Panc1 (cell line): ENCODE measurements around the gene ZCCHC7. TPM values are rescaled to one million over a fixed set of nuclear protein-coding genes. Genes with fewer than 3 reads are reported as not detected.

ENCODE experiments used
- ATAC-seq: fragments of 200-7000 bp; cut with Tn5 transposase; 2 replicates; pipeline ENCODE4 v1.9.1; 2020; ENCODE audit warnings: mild to moderate bottlenecking, moderate library complexity
- BruUV-seq: library from RNA; stranded (reverse); fragments of 400-500 nt; replicated peaks from 2 replicates; lab custom pipeline; 2021; lab: Mats Ljungman, UMichigan
- CTCF ChIA-PET: fragments of 300-600 bp; sonication (Branson Sonifier 250); formaldehyde crosslinking; loops from one replicate; lab custom pipeline; 2022; ENCODE audit warnings: antibody characterized with exemption; lab: Charles Lee
- POLR2A ChIA-PET: fragments of 300-600 bp; sonication (Branson Sonifier 250); formaldehyde crosslinking; loops from one replicate; lab custom pipeline; 2022; ENCODE audit warnings: antibody characterized with exemption; lab: Charles Lee
- DNase-seq: peaks from one replicate; pipeline ENCODE4 v3.0.0-alpha.2; 2010; ENCODE audit warnings: low read depth, low spot score
- H3K27ac ChIP-seq: 2 replicates; pipeline ENCODE4 v1.5.1; 2011; ENCODE audit warnings: mild to moderate bottlenecking, low read length, inconsistent platforms
- H3K27me3 ChIP-seq: fragments of 200-500 bp; sonication (Bioruptor generic); 2 replicates; pipeline ENCODE4 v1.6.0; 2014; ENCODE audit warnings: low read length, inconsistent platforms; ENCODE audit not compliant: control insufficient read depth, insufficient read depth
- H3K36me3 ChIP-seq: fragments of 200-500 bp; sonication (Bioruptor generic); 2 replicates; pipeline ENCODE4 v1.5.1; 2014; ENCODE audit warnings: inconsistent platforms, mild to moderate bottlenecking, low read length, moderate library complexity; ENCODE audit not compliant: control insufficient read depth, insufficient read depth
- H3K4me1 ChIP-seq: 2 replicates; pipeline ENCODE4 v1.5.1; 2011; ENCODE audit warnings: inconsistent platforms, mild to moderate bottlenecking, low read length, moderate library complexity; ENCODE audit not compliant: control insufficient read depth, insufficient read depth
- H3K4me3 ChIP-seq, 2 experiments: 2 replicates each; pipeline ENCODE4 v1.5.1; 2011 to 2012; ENCODE audit warnings: low read depth in 2 of 2, low read length in 2 of 2, mild to moderate bottlenecking in 2 of 2, inconsistent platforms in 1 of 2, moderate library complexity in 1 of 2
- H3K9me3 ChIP-seq: fragments of 200-500 bp; sonication (Bioruptor generic); 2 replicates; pipeline ENCODE4 v1.5.1; 2014; ENCODE audit warnings: low read depth, mild to moderate bottlenecking, inconsistent platforms, low read length, moderate library complexity; ENCODE audit not compliant: control insufficient read depth, insufficient read depth
- POLR2AphosphoS5 ChIP-seq: IDR thresholded peaks from 2 replicates; pipeline ENCODE4 v1.6.1; 2012; ENCODE audit warnings: mild to moderate bottlenecking, low read depth, low read length, moderate library complexity
- SIN3A ChIP-seq: IDR thresholded peaks from 2 replicates; pipeline ENCODE4 v1.6.1; 2012; ENCODE audit warnings: low read depth, mild to moderate bottlenecking, low read length, moderate library complexity, borderline replicate concordance; ENCODE audit not compliant: insufficient read depth
- TCF7L2 ChIP-seq: IDR thresholded peaks from 2 replicates; pipeline ENCODE4 v1.6.1; 2011; ENCODE audit warnings: mild to moderate bottlenecking, low read depth, low read length, inconsistent platforms
- in situ Hi-C: cut with HindIII; loops from 2 replicates; pipeline ENCODE4 v1.10.0; 2016; ENCODE audit warnings: low sequenced_read_pairs, low pct_unique_long_range_greater_than_20kb
- intact Hi-C: fragments of 100-400 bp; cut with micrococcal nuclease; formaldehyde crosslinking; loops from one replicate; pipeline ENCODE4 v1.10.0; 2022; ENCODE audit not compliant: unreplicated experiment
- total RNA-seq: library from RNA; stranded (reverse); gene quantifications from one replicate; pipeline ENCODE4 v1.2.1, GENCODE V29; 2021; ENCODE audit not compliant: unreplicated experiment
- TF ChIP-seq, protein P1 (sequence below): fragments of 450-650 bp; IDR thresholded peaks from 2 replicates; pipeline ENCODE4 v1.5.1; 2017; ENCODE audit warnings: mild to moderate bottlenecking
- TF ChIP-seq, protein P2 (sequence below), 2 experiments: IDR thresholded peaks; 2 replicates each; pipeline ENCODE4 v1.6.1; 2011 to 2012; ENCODE audit warnings: low read depth in 2 of 2, control low read depth in 1 of 2, low read length in 1 of 2, mild to moderate bottlenecking in 1 of 2, moderate library complexity in 1 of 2; ENCODE audit not compliant: insufficient read depth in 1 of 2

The ZCCHC7 gene
- total RNA-seq, 1 experiment from 2014 or later: 43.7 TPM

DNA sequence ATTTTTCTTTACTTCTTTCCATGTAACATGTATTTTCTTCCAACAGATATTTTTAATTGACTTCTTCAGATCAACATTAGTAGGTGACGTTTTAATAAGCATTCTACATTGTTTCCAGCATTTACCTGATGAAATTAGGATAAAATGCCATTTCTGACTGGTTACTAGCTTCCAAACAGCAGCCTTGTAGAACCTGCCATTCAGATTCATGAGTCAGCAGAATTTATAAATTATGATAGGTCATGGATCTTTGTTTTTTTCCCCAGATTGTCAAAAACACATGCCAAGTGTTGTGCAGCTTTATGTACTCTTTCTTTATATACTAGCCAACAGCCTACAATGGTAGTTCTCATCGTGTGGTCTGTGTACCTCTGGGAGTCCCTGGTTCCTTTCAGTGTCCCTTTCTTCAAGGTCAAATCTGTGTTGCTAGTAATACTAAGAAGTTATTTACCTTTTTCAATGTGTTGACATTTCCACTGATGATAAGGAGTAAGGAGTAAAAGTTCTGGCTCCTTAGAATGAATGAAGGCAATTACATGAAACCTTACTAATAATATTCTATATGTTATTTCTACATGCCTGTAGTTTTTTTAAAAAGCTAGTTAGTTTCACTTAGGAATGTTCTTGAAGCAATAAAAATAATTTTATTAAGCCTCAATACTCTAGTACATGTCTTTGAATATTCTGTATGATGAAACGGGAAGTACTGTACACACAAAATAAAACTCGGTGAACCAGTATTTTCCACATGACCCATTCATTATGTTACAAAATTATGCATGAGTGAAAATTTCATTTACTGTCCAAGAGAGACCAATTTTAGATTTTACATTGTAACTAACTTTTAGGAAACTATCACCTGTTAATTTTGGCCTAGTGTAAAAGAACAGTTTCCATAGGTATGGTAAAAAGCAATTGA lies 135.8 kb downstream of the ZCCHC7 start:
- Histone ChIP-seq H3K36me3 (no peaks in the 10 kb centered on the region), H3K27me3 (no peaks in the 10 kb centered on the region), H3K9me3 (no peaks in the 10 kb centered on the region), H3K4me3 (no peak overlapping the region), H3K4me1 (peaks cover 4% of the 10 kb centered on the region; the same call in 1 of the 2 replicates), H3K27ac (no peak overlapping the region)
- POLR2A ChIA-PET: no interaction called here
- intact Hi-C loops (loop anchor here (5.0 kb wide), 1 partner anchor 34 kb away; no protein-coding TSS in a partner anchor), in situ Hi-C loops (no loop called here)
- no peak for DNase-seq
- no TSS peak for BruUV-seq
- TF ChIP-seq SIN3A (no peak), POLR2AphosphoS5 (no peak), TCF7L2 (no peak)
- TF ChIP-seq, protein P1, sequence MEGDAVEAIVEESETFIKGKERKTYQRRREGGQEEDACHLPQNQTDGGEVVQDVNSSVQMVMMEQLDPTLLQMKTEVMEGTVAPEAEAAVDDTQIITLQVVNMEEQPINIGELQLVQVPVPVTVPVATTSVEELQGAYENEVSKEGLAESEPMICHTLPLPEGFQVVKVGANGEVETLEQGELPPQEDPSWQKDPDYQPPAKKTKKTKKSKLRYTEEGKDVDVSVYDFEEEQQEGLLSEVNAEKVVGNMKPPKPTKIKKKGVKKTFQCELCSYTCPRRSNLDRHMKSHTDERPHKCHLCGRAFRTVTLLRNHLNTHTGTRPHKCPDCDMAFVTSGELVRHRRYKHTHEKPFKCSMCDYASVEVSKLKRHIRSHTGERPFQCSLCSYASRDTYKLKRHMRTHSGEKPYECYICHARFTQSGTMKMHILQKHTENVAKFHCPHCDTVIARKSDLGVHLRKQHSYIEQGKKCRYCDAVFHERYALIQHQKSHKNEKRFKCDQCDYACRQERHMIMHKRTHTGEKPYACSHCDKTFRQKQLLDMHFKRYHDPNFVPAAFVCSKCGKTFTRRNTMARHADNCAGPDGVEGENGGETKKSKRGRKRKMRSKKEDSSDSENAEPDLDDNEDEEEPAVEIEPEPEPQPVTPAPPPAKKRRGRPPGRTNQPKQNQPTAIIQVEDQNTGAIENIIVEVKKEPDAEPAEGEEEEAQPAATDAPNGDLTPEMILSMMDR: no peak
- TF ChIP-seq, protein P2, sequence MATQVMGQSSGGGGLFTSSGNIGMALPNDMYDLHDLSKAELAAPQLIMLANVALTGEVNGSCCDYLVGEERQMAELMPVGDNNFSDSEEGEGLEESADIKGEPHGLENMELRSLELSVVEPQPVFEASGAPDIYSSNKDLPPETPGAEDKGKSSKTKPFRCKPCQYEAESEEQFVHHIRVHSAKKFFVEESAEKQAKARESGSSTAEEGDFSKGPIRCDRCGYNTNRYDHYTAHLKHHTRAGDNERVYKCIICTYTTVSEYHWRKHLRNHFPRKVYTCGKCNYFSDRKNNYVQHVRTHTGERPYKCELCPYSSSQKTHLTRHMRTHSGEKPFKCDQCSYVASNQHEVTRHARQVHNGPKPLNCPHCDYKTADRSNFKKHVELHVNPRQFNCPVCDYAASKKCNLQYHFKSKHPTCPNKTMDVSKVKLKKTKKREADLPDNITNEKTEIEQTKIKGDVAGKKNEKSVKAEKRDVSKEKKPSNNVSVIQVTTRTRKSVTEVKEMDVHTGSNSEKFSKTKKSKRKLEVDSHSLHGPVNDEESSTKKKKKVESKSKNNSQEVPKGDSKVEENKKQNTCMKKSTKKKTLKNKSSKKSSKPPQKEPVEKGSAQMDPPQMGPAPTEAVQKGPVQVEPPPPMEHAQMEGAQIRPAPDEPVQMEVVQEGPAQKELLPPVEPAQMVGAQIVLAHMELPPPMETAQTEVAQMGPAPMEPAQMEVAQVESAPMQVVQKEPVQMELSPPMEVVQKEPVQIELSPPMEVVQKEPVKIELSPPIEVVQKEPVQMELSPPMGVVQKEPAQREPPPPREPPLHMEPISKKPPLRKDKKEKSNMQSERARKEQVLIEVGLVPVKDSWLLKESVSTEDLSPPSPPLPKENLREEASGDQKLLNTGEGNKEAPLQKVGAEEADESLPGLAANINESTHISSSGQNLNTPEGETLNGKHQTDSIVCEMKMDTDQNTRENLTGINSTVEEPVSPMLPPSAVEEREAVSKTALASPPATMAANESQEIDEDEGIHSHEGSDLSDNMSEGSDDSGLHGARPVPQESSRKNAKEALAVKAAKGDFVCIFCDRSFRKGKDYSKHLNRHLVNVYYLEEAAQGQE (IDR thresholded peaks at IDR 0.05; ENCODE audit: insufficient read depth in 1 of 2, low read depth in 2 of 2, low read length in 1 of 2): no peak
- CTCF ChIA-PET: no interaction called here
- ATAC-seq: no peak

DNA sequence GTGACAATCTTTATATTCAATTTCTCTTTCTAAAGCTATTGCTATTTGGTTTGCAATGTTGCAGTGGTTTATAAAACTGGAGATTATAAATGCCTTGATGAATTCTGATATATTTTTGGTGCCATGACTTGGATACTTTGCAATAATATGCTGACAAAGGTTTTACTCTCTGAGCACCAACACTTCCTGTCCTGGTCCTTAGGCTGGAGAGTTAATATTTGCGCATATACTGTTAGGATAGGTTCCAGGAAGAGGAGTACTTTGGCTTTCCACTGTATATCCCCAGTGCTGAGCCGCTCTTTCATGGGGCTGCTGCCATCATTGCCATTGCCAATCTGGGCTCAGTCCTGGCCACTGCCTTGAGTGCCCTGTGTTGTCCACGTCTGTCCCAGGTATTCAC lies 139.6 kb downstream of the ZCCHC7 start:
- no TSS peak for BruUV-seq
- H3K9me3 ChIP-seq: no peaks in the 10 kb centered on the region
- H3K27me3 ChIP-seq: no peaks in the 10 kb centered on the region
- TF ChIP-seq SIN3A (no peak), POLR2AphosphoS5 (no peak), TCF7L2 (no peak)
- TF ChIP-seq, protein P2 (IDR thresholded peaks at IDR 0.05; ENCODE audit: insufficient read depth in 1 of 2, low read depth in 2 of 2, low read length in 1 of 2): no peak
- TF ChIP-seq, protein P1: no peak
- POLR2A ChIA-PET: no interaction called here
- in situ Hi-C loops: no loop called here
- no peak for DNase-seq
- ATAC-seq: peak; percentile 34; the same call in 1 of the 2 replicates
- no peak overlapping the region for H3K27ac ChIP-seq
- intact Hi-C loops: loop anchor here (5.0 to 10.0 kb wide), 2 partner anchors 38 to 265 kb away; no protein-coding TSS in a partner anchor
- H3K36me3 ChIP-seq: no peaks in the 10 kb centered on the region
- no peak overlapping the region for H3K4me3 ChIP-seq
- peaks cover 4% of the 10 kb centered on the region; the same call in 1 of the 2 replicates for H3K4me1 ChIP-seq
- CTCF ChIA-PET: no interaction called here
